ENCODE results near the gene SCARB2.

DNA sequence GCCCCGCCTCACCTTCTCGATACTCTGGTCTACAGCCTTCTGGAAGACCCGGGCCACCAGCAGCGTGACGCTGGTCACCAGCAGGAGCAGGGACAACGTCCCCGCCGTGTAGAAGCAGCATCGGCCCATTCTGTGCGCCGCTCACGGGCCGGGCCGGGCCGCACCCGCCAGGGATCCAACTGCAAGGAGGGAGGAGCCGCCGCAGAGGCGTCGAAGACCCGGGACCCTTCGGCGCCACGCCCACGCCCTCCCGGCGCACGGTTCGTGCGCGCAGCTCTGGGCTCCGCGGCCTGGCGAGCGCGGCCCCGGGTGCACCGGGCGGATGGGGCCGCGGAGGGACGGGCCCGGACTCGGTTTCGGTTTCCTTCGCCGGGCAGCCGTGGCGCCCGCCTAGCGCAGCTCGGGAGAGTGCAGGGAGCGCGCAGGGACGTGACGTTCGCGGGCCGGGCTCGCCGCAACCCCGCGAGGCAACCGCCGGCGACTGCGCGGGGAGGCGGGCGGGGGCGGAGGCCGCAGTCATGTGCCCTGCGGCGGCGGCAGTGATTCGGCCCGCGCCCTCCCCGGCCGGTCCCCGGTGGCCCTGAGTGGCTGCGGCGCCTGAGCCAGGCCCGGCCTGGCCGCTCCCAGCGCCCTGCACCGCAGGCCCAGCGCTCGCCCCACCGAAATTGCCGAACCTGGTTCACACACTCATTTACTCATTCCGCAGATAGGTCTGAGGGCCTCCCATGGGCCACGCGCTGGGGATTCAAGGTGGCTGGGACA lies at the start of gene SCARB2:
- TF ChIP-seq, protein P1, sequence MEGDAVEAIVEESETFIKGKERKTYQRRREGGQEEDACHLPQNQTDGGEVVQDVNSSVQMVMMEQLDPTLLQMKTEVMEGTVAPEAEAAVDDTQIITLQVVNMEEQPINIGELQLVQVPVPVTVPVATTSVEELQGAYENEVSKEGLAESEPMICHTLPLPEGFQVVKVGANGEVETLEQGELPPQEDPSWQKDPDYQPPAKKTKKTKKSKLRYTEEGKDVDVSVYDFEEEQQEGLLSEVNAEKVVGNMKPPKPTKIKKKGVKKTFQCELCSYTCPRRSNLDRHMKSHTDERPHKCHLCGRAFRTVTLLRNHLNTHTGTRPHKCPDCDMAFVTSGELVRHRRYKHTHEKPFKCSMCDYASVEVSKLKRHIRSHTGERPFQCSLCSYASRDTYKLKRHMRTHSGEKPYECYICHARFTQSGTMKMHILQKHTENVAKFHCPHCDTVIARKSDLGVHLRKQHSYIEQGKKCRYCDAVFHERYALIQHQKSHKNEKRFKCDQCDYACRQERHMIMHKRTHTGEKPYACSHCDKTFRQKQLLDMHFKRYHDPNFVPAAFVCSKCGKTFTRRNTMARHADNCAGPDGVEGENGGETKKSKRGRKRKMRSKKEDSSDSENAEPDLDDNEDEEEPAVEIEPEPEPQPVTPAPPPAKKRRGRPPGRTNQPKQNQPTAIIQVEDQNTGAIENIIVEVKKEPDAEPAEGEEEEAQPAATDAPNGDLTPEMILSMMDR (IDR thresholded peaks at IDR 0.05; ENCODE audit: extremely low read depth in 1 of 2, insufficient read depth in 1 of 2, low read depth in 1 of 2, low read length in 2 of 2), result no peak
- TF ChIP-seq POLR2AphosphoS5 (IDR thresholded peaks at IDR 0.05; ENCODE audit: insufficient read depth, low read depth, low read length), result peak; percentile 87
- peak; percentile 93 for TF ChIP-seq POLR2A (IDR thresholded peaks at IDR 0.05; ENCODE audit: low read depth, low read length)
- no peak for TF ChIP-seq FOS (IDR thresholded peaks at IDR 0.05; ENCODE audit: borderline replicate concordance, insufficient read depth, low read length)
- no peak for TF ChIP-seq EZH2 (IDR thresholded peaks at IDR 0.05; ENCODE audit: borderline replicate concordance, low read depth, low read length, severe bottlenecking)
- no peak for TF ChIP-seq MAX (IDR thresholded peaks at IDR 0.05; ENCODE audit: insufficient read depth, insufficient read length)
